GM18870 (cell line): Measurements from ENCODE around the gene PTPRA.
"Not testable (repeated sequence)": the region's sequence is repeated elsewhere in the genome, so short reads cannot be mapped to it uniquely, and the experiment has no call there.

ENCODE experiments used
- ATAC-seq: cut with Tn5 transposase; IDR thresholded peaks from one replicate; pipeline ENCODE4 v1.9.1; 2021; ENCODE audit warnings: moderate library complexity; ENCODE audit not compliant: unreplicated experiment

PTPRA gene

GRCh38 chr20:2873010-2873746, at the start of gene PTPRA:
PTPRA (plus strand) TSS chr20:2873481; CDS start chr20:2964278, 90,797 bp downstream.
- ATAC-seq: peak; percentile 61

- no peak for ATAC-seq
Measured at GRCh38 chr20:2825761-2826160, 47.5 kb upstream of the PTPRA start.

- ATAC-seq: no peak
Measured at GRCh38 chr20:2826655-2827054, 46.6 kb upstream of the PTPRA start.

GRCh38 chr20:2829376-2829775, 43.9 kb upstream of the PTPRA start:
- no peak for ATAC-seq

GRCh38 chr20:2831206-2831605, 42.1 kb upstream of the PTPRA start:
- ATAC-seq: not testable (repeated sequence)

- ATAC-seq: no peak
Measured at GRCh38 chr20:2833761-2834160, 39.5 kb upstream of the PTPRA start.

- ATAC-seq: no peak
Measured at GRCh38 chr20:2834401-2835110, 38.7 kb upstream of the PTPRA start.

GRCh38 chr20:2835331-2835796, 37.9 kb upstream of the PTPRA start:
- no peak for ATAC-seq

GRCh38 chr20:2836035-2836434, 37.2 kb upstream of the PTPRA start:
- no peak for ATAC-seq

- no peak for ATAC-seq
Measured at GRCh38 chr20:2837221-2837960, 35.9 kb upstream of the PTPRA start.

GRCh38 chr20:2838170-2838797, 35.0 kb upstream of the PTPRA start:
- no peak for ATAC-seq

GRCh38 chr20:2838847-2839671, 34.2 kb upstream of the PTPRA start:
- no peak for ATAC-seq

GRCh38 chr20:2839732-2840137, 33.5 kb upstream of the PTPRA start:
- ATAC-seq: no peak

GRCh38 chr20:2840138-2840966, 32.9 kb upstream of the PTPRA start, which contains the start of the genes PCED1A and VPS16:
PCED1A (minus strand) TSS chr20:2840655; CDS start chr20:2839912, 743 bp downstream.
VPS16 (plus strand) TSS chr20:2840745; CDS start chr20:2840775, 30 bp downstream.
- peak; percentile 62 for ATAC-seq

- no peak for ATAC-seq
Measured at GRCh38 chr20:2840967-2841531, 32.2 kb upstream of the PTPRA start.

- no peak for ATAC-seq
Measured at GRCh38 chr20:2845607-2846006, 27.7 kb upstream of the PTPRA start.

- ATAC-seq: no peak
Measured at GRCh38 chr20:2846698-2847097, 26.6 kb upstream of the PTPRA start.

- no peak for ATAC-seq
Measured at GRCh38 chr20:2847802-2848201, 25.5 kb upstream of the PTPRA start.

GRCh38 chr20:2849529-2849928, 23.8 kb upstream of the PTPRA start:
- no peak for ATAC-seq
